ENCODE results near the gene METTL14. TPM values are rescaled to one million over a fixed set of nuclear protein-coding genes. Genes with fewer than 3 reads are reported as not detected.

The METTL14 gene
- total RNA-seq, 1 donor from 2014 or later = 62.7 TPM

GRCh38 chr4:118749347-118749988, 64.3 kb downstream of the METTL14 start:
- no peaks in the 10 kb centered on the region for H3K27me3 Mint-ChIP-seq
- H3K27ac Mint-ChIP-seq = no peak overlapping the region
- ChIA-PET POLR2A (no interaction called here), CTCF (no interaction called here)
- H3K4me3 Mint-ChIP-seq = no peak overlapping the region
- DNase-seq = no peak
- ATAC-seq (ENCODE audit: low read depth) = no peak
- intact Hi-C loops (cut with micrococcal nuclease) = no loop called here
- TF ChIP-seq, protein P1, sequence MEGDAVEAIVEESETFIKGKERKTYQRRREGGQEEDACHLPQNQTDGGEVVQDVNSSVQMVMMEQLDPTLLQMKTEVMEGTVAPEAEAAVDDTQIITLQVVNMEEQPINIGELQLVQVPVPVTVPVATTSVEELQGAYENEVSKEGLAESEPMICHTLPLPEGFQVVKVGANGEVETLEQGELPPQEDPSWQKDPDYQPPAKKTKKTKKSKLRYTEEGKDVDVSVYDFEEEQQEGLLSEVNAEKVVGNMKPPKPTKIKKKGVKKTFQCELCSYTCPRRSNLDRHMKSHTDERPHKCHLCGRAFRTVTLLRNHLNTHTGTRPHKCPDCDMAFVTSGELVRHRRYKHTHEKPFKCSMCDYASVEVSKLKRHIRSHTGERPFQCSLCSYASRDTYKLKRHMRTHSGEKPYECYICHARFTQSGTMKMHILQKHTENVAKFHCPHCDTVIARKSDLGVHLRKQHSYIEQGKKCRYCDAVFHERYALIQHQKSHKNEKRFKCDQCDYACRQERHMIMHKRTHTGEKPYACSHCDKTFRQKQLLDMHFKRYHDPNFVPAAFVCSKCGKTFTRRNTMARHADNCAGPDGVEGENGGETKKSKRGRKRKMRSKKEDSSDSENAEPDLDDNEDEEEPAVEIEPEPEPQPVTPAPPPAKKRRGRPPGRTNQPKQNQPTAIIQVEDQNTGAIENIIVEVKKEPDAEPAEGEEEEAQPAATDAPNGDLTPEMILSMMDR (IDR thresholded peaks at IDR 0.05) = no peak
- H3K9me3 Mint-ChIP-seq = no peaks in the 10 kb centered on the region
- H3K36me3 Mint-ChIP-seq (ENCODE audit: low read depth) = peaks cover 25% of the 10 kb centered on the region
- H3K4me1 Mint-ChIP-seq = no peaks in the 10 kb centered on the region

DNA sequence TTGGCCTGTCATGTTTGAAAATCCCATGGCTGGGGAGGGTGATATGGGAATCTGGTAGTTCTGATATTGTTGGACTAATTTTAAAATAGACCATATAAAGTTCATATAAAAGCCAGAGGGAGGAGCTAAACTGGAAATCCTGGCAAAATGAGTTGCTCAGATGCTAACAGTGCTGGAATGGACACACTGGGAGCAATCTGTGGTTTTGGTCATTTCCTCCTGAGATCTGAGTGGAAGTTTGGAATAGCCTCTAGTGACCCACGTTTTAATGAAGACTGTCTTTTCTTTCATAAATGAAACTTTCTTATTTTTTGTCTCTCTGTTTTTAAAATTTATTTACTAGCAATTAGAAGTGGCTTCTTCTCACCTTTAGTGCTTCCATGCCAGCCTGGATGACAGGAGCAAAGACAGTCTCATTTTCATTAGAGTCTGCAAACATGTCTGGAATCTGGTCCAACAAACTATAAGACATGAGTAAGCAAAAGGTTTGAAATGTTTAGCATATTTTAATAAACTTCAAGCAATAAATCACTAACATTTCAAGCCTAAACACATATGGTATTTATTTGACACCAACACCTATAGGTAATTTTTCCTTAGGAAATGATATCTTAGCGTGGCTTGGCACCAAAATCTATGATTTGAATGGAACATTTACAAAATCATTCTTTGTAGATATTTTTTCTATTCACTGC, 66.6 kb downstream of the METTL14 start:
- CTCF ChIA-PET = no interaction called here
- intact Hi-C loops (cut with micrococcal nuclease) = no loop called here
- ATAC-seq (ENCODE audit: low read depth) = no peak
- POLR2A ChIA-PET = no interaction called here
- H3K9me3 Mint-ChIP-seq = no peaks in the 10 kb centered on the region
- H3K27ac Mint-ChIP-seq = no peak overlapping the region
- peaks cover 22% of the 10 kb centered on the region for H3K36me3 Mint-ChIP-seq (ENCODE audit: low read depth)
- no peak overlapping the region for H3K4me3 Mint-ChIP-seq
- DNase-seq = no peak
- no peaks in the 10 kb centered on the region for H3K27me3 Mint-ChIP-seq
- no peaks in the 10 kb centered on the region for H3K4me1 Mint-ChIP-seq
- TF ChIP-seq, protein P1 (IDR thresholded peaks at IDR 0.05) = no peak

- intact Hi-C loops (cut with micrococcal nuclease) = no loop called here
- no peaks in the 10 kb centered on the region for H3K9me3 Mint-ChIP-seq
- TF ChIP-seq, protein P1 (IDR thresholded peaks at IDR 0.05) = no peak
- ATAC-seq (ENCODE audit: low read depth) = no peak
- ChIA-PET CTCF (no interaction called here), POLR2A (no interaction called here)
- no peak overlapping the region for H3K27ac Mint-ChIP-seq
- H3K36me3 Mint-ChIP-seq (ENCODE audit: low read depth) = peaks cover 28% of the 10 kb centered on the region
- no peak for DNase-seq
- no peaks in the 10 kb centered on the region for H3K4me1 Mint-ChIP-seq
- H3K4me3 Mint-ChIP-seq = no peak overlapping the region
- H3K27me3 Mint-ChIP-seq = no peaks in the 10 kb centered on the region
Measured at GRCh38 chr4:118752551-118752950, 67.4 kb downstream of the METTL14 start.

DNA sequence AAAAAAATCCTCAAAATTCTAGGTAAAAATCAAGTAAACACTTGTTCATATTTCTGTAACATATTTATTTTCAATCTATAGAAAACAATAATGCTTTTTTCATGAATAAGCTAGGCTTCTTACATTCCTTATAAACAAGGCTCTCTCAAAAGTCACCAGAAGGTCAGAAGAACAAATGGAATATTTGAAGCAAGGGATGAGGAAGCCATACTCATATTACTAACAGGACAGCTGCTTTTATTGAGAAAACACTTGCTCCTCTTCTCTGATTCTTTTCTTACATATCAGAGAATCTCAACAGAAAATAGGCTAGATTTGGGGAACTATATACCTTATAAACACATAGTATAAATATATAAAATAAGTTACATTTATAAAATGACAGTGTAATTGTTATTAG, 67.9 kb downstream of the METTL14 start:
- ATAC-seq (ENCODE audit: low read depth) = no peak
- Mint-ChIP-seq H3K27me3 (no peaks in the 10 kb centered on the region), H3K4me1 (no peaks in the 10 kb centered on the region), H3K27ac (no peak overlapping the region), H3K36me3 (ENCODE audit: low read depth) (peaks cover 28% of the 10 kb centered on the region), H3K4me3 (no peak overlapping the region), H3K9me3 (no peaks in the 10 kb centered on the region)
- intact Hi-C loops (cut with micrococcal nuclease) = no loop called here
- CTCF ChIA-PET = no interaction called here
- TF ChIP-seq, protein P1 (IDR thresholded peaks at IDR 0.05) = no peak
- DNase-seq = no peak
- POLR2A ChIA-PET = no interaction called here

DNA sequence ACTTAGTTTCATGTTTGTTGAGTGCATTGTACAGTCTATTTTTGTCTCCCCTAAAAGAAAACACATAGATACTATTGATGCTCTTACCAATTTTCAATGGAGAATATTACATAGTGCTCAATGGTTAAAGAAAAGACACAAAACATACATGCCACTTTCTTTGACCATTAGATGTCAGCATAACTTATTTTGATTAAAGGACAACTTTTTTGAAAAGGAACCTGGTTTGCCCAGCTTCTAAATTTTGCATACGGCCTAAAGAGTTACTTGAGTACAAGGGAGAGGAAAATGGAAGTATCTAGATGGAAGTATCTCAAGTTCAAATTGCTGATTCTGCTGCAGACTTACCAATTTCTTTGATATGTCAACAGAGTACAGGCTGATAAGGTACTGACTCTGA, 68.5 kb downstream of the METTL14 start:
- ATAC-seq (ENCODE audit: low read depth) = no peak
- Mint-ChIP-seq H3K27me3 (no peaks in the 10 kb centered on the region), H3K9me3 (no peaks in the 10 kb centered on the region), H3K4me3 (no peak overlapping the region), H3K36me3 (ENCODE audit: low read depth) (peaks cover 28% of the 10 kb centered on the region), H3K4me1 (no peaks in the 10 kb centered on the region), H3K27ac (no peak overlapping the region)
- intact Hi-C loops (cut with micrococcal nuclease) = no loop called here
- POLR2A ChIA-PET = no interaction called here
- TF ChIP-seq, protein P1 (IDR thresholded peaks at IDR 0.05) = no peak
- no peak for DNase-seq
- CTCF ChIA-PET = no interaction called here
